MCF 10A (cell line): Measurements from ENCODE around the gene AUTS2. TPM values are rescaled to one million over a fixed set of nuclear protein-coding genes. Genes with fewer than 3 reads are reported as not detected.

Experiments used
- BruUV-seq: library from RNA; stranded (reverse); fragments of 400-500 nt; replicated peaks from 2 replicates; lab custom pipeline; 2021; lab: Mats Ljungman, UMichigan
- CTCF ChIA-PET: fragments of 300-600 bp; sonication (Branson Sonifier 250); formaldehyde crosslinking; extraction: SDS; loops from one replicate; lab custom pipeline; 2021; ENCODE audit warnings: antibody characterized with exemption, inconsistent platforms; lab: Yijun Ruan, JAX
- POLR2A ChIA-PET: fragments of 300-600, 350-650 bp; sonication (Branson Sonifier 250); formaldehyde crosslinking; extraction: SDS; loops from one replicate; lab custom pipeline; 2020; ENCODE audit warnings: antibody characterized with exemption, inconsistent platforms; lab: Yijun Ruan, JAX
- DNase-seq: peaks from one replicate; pipeline ENCODE4 v3.0.0-alpha.2; 2018; ENCODE audit not compliant: unreplicated experiment
- H3K27ac Mint-ChIP-seq: one replicate; pipeline ENCODE4 v1.8.0; 2022; ENCODE audit warnings: mild to moderate bottlenecking, low read depth, mixed read lengths; ENCODE audit not compliant: unreplicated experiment
- H3K27me3 Mint-ChIP-seq: one replicate; pipeline ENCODE4 v1.8.0; 2022; ENCODE audit warnings: mixed read lengths; ENCODE audit not compliant: insufficient read depth, unreplicated experiment
- H3K36me3 Mint-ChIP-seq: one replicate; pipeline ENCODE4 v1.8.0; 2022; ENCODE audit warnings: mild to moderate bottlenecking, moderate library complexity, mixed read lengths; ENCODE audit not compliant: insufficient read depth, unreplicated experiment
- H3K4me1 Mint-ChIP-seq: one replicate; pipeline ENCODE4 v1.8.0; 2022; ENCODE audit warnings: mixed read lengths; ENCODE audit not compliant: insufficient read depth, unreplicated experiment
- H3K4me3 Mint-ChIP-seq: one replicate; pipeline ENCODE4 v1.8.0; 2022; ENCODE audit warnings: mild to moderate bottlenecking, moderate library complexity, mixed read lengths; ENCODE audit not compliant: unreplicated experiment
- H3K9me3 Mint-ChIP-seq: one replicate; pipeline ENCODE4 v1.8.0; 2022; ENCODE audit warnings: mixed read lengths; ENCODE audit not compliant: unreplicated experiment
- intact Hi-C: fragments of 100-400 bp; cut with micrococcal nuclease; formaldehyde crosslinking; loops from 2 replicates; pipeline ENCODE4 v1.14.1; 2022
- total RNA-seq: library from RNA; stranded (reverse); gene quantifications from 2 replicates; pipeline ENCODE4 v1.2.3, GENCODE V29; 2022
- TF ChIP-seq, protein P1 (sequence below): fragments of 200-600 bp; IDR thresholded peaks from one replicate; pipeline ENCODE4 v1.8.0; 2022; ENCODE audit warnings: antibody characterized with exemption, mild to moderate bottlenecking; ENCODE audit not compliant: unreplicated experiment

Gene AUTS2
- total RNA-seq, 1 experiment from 2014 or later = 1.3 TPM

DNA sequence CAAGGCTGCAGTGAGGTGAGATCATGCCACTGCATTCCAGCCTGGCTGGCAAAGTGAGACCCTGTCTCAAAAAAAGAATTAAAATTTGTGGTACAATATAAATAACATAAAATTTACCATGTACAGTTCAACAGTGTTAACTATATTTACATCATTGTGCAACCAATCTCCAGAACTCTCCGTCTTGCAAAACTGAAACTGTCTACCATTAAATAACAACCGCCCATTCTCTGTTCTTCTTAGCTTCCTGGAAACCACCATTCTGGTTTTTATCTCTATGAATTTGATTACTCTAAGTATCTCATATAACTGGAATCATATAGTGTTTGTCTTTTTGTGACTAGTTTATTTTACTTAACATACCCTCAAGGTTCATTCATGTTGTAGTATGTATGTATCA is 167.6 kb downstream of the AUTS2 start:
- TF ChIP-seq, protein P1, sequence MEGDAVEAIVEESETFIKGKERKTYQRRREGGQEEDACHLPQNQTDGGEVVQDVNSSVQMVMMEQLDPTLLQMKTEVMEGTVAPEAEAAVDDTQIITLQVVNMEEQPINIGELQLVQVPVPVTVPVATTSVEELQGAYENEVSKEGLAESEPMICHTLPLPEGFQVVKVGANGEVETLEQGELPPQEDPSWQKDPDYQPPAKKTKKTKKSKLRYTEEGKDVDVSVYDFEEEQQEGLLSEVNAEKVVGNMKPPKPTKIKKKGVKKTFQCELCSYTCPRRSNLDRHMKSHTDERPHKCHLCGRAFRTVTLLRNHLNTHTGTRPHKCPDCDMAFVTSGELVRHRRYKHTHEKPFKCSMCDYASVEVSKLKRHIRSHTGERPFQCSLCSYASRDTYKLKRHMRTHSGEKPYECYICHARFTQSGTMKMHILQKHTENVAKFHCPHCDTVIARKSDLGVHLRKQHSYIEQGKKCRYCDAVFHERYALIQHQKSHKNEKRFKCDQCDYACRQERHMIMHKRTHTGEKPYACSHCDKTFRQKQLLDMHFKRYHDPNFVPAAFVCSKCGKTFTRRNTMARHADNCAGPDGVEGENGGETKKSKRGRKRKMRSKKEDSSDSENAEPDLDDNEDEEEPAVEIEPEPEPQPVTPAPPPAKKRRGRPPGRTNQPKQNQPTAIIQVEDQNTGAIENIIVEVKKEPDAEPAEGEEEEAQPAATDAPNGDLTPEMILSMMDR = no peak
- Mint-ChIP-seq H3K36me3 (no peaks in the 10 kb centered on the region), H3K27ac (no peak overlapping the region), H3K9me3 (peaks cover 25% of the 10 kb centered on the region), H3K4me1 (no peaks in the 10 kb centered on the region), H3K4me3 (no peak overlapping the region), H3K27me3 (no peaks in the 10 kb centered on the region)
- intact Hi-C loops = no loop called here
- BruUV-seq = no TSS peak
- DNase-seq = no peak
- CTCF ChIA-PET = no interaction called here
- POLR2A ChIA-PET = no interaction called here

DNA sequence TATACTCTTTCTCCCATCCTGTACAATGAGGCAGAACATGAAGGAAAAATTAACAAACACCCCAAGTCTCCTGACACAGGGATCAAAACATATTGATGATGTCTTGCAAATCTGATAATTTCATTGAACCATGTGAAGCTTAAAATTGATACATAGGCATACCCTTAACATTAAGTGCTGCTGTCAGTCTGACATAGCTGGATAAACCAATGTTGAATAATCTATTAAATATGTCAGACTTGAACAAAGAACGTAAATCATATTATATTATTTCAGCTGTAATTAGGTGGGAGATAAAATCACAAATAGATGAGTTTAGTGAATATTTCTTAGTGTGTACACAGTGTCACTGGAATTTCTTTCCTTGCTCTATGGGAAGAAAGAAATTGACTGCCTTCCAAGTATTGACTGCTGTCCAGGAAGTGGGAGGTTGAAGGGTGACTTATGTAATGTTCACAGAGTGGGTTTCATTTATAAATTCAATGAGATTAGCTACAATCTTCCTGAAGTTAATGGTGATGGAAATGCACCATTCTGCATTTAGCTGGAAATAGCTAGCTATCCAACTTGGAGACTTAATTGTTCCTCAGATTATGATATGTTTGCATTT is 170.8 kb downstream of the AUTS2 start:
- H3K27me3 Mint-ChIP-seq = no peaks in the 10 kb centered on the region

DNA sequence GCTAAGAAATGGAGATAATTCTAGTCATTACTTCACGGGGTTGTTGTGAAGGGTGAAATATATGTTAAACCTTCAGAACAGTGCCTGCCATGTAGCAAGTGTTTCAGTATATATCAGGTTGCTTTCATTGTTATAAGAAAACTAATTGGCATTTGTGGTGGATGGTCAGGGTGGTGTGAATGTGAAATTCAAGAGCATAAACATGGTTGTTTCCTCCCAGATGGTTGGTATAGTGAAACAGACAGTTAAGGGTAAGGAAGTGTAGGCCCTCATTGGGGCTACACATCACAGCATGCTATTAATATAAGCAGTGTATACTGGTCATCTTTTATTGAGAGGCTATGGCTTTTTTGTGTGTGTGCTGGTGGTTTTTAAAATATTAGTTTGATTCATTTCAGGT is 171.6 kb downstream of the AUTS2 start:
- intact Hi-C loops = no loop called here
- H3K27ac Mint-ChIP-seq = no peak overlapping the region
- peaks cover 26% of the 10 kb centered on the region for H3K9me3 Mint-ChIP-seq
- no peak overlapping the region for H3K4me3 Mint-ChIP-seq
- DNase-seq = no peak
- ChIA-PET POLR2A (no interaction called here), CTCF (no interaction called here)
- H3K4me1 Mint-ChIP-seq = no peaks in the 10 kb centered on the region
- H3K27me3 Mint-ChIP-seq = no peaks in the 10 kb centered on the region
- BruUV-seq = no TSS peak
- TF ChIP-seq, protein P1 = no peak
- H3K36me3 Mint-ChIP-seq = no peaks in the 10 kb centered on the region

More for the DNA sequence above, 170.8 kb downstream of the AUTS2 start:
- TF ChIP-seq, protein P1 = no peak
- ChIA-PET CTCF (no interaction called here), POLR2A (no interaction called here)
- Mint-ChIP-seq H3K4me3 (no peak overlapping the region), H3K27ac (no peak overlapping the region), H3K36me3 (no peaks in the 10 kb centered on the region), H3K9me3 (peaks cover 26% of the 10 kb centered on the region), H3K4me1 (no peaks in the 10 kb centered on the region)
- no TSS peak for BruUV-seq
- no peak for DNase-seq
- intact Hi-C loops = no loop called here

DNA sequence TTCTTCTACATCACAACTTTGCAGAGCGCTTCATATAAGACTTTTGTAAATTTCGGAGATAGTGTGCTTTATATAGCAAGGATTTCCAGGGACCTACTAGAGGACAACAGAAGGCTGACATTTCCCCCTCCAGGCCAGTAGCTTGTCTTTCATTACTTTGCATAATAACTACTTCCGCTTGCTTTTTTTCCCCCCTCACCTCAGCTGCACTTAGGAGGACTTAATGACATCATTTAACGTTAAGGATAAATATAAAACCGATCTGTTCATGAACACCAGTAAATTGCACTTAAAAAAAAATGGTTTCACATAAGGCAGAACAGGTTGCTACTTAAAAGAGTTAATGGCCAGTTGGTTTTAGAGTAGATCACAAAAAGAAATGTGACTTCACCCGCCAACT is 172.3 kb downstream of the AUTS2 start:
- intact Hi-C loops = no loop called here

More for the DNA sequence above, 172.3 kb downstream of the AUTS2 start:
- DNase-seq = no peak
- Mint-ChIP-seq H3K9me3 (peaks cover 32% of the 10 kb centered on the region), H3K36me3 (no peaks in the 10 kb centered on the region), H3K4me1 (no peaks in the 10 kb centered on the region), H3K27me3 (no peaks in the 10 kb centered on the region), H3K4me3 (no peak overlapping the region), H3K27ac (no peak overlapping the region)
- CTCF ChIA-PET = no interaction called here
- POLR2A ChIA-PET = no interaction called here
- no TSS peak for BruUV-seq
- TF ChIP-seq, protein P1 = no peak
